ENCODE results near the gene LDLRAD4. TPM values are rescaled to one million over a fixed set of nuclear protein-coding genes. Genes with fewer than 3 reads are reported as not detected.

The LDLRAD4 gene
- total and polyA plus RNA-seq, 2 experiments from 2014 or later: 0.73 to 1.9 TPM

- Mint-ChIP-seq H3K27me3 (ENCODE audit: insufficient read depth, low read depth, poor library complexity) (peaks cover 6% of the 10 kb centered on the region), H3K4me1 (peaks cover 11% of the 10 kb centered on the region)
Measured at GRCh38 chr18:13649397-13650390, 431.1 kb downstream of the LDLRAD4 start.

More at GRCh38 chr18:13649397-13650390, 431.1 kb downstream of the LDLRAD4 start:
- Mint-ChIP-seq H3K4me3 (no peak overlapping the region), H3K27ac (no peak overlapping the region), H3K9me3 (no peaks in the 10 kb centered on the region), H3K36me3 (ENCODE audit: low read depth) (no peaks in the 10 kb centered on the region)
- no peaks in the 10 kb centered on the region for H3K9me2 ChIP-seq (ENCODE audit: insufficient read depth)
- no peaks in the 10 kb centered on the region for H3K36me3 ChIP-seq (ENCODE audit: insufficient read depth)
- no peak for ATAC-seq
- H3K4me1 ChIP-seq (ENCODE audit: insufficient read depth): no peaks in the 10 kb centered on the region
- H3F3A ChIP-seq (replicated peaks; ENCODE audit: low read depth): no peaks in the 10 kb centered on the region
- no peak overlapping the region for H3K4me3 ChIP-seq
- H3K79me2 ChIP-seq (replicated peaks; ENCODE audit: insufficient read depth): no peaks in the 10 kb centered on the region
- H3K4me2 ChIP-seq: no peak overlapping the region
- TF ChIP-seq CTCF (conservative IDR thresholded peaks at IDR 0.05; ENCODE audit: low read depth in 2 of 2) (no peak), ZNF462 (CRISPR knock-in tag; IDR thresholded peaks at IDR 0.05) (no peak), JUNB (IDR thresholded peaks at IDR 0.05; ENCODE audit: unreplicated experiment) (no peak), ZNF331 (CRISPR knock-in tag; IDR thresholded peaks at IDR 0.05; ENCODE audit: low read depth) (no peak), ETS1 (IDR thresholded peaks at IDR 0.05) (no peak), NANOG (IDR thresholded peaks at IDR 0.05; ENCODE audit: borderline replicate concordance) (no peak), CREB1 (CRISPR knock-in tag; IDR thresholded peaks at IDR 0.05; ENCODE audit: low read depth) (no peak), ZNF114 (CRISPR knock-in tag; IDR thresholded peaks at IDR 0.05) (no peak), REST (IDR thresholded peaks at IDR 0.05; ENCODE audit: unreplicated experiment) (no peak), POLR2AphosphoS5 (IDR thresholded peaks at IDR 0.05; ENCODE audit: low read depth) (no peak), EZH2phosphoT487 (IDR thresholded peaks at IDR 0.05; ENCODE audit: unreplicated experiment) (no peak)
- no peak overlapping the region for H3K27ac ChIP-seq (ENCODE audit: low read depth)
- H4K20me1 ChIP-seq (replicated peaks; ENCODE audit: insufficient read depth): no peaks in the 10 kb centered on the region
- no peaks in the 10 kb centered on the region for H3K27me3 ChIP-seq (ENCODE audit: insufficient read depth)
- H2AFZ ChIP-seq: no peak overlapping the region
- no peak for DNase-seq (ENCODE audit: low spot score)

All from GM23338 (cell line).